Measurements from ENCODE around the gene RPL10A.

- TF ChIP-seq CTCF (conservative IDR thresholded peaks at IDR 0.05; ENCODE audit: low read length) (no peak), EZH2phosphoT487 (IDR thresholded peaks at IDR 0.05; ENCODE audit: borderline replicate concordance, low read depth, low read length) (no peak)
These were observed 39.6 kb upstream of the RPL10A start for GRCh38 chr6:35428421-35429149.
